ENCODE results near the gene SMIM15. TPM values are rescaled to one million over a fixed set of nuclear protein-coding genes. Genes with fewer than 3 reads are reported as not detected.

The SMIM15 gene
- total and polyA plus RNA-seq, 2 donors (not counting 3 experiments of a cell fraction or from before 2014, with no cell fraction given): 18.4 to 48.8 TPM

DNA sequence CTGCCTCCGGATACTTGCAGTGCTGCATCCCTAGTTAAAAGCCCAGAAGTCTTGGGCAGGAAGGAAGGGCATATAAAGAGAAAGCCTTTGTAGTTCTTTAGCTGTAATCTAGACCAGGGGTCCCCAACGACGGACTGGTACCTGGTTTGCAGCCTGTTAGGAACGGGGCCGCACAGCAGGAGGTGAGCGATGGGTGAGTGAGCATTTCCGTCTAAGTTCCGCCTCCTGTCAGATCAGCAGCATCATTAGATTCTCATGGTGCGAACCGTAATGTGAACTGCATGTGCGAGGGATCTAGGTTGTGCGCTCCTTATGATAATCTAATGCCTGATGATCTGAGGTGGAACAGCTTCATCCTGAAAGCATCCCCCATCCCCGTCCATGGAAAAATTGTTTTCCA, 1.6 kb upstream of the SMIM15 start:
- dilution Hi-C loops (cut with MboI; ENCODE audit: extremely low pct_ligation_motif_present, low sequenced_read_pairs): no loop called here
- H3K79me2 ChIP-seq (ENCODE audit: control insufficient read depth, insufficient read depth, low read length): peaks cover 32% of the 10 kb centered on the region
- POLR2A ChIA-PET: interaction anchor here (1.1 kb wide), 1 partner anchor 168 kb away, joined by 6 read pairs; no protein-coding TSS in a partner anchor

More for the DNA sequence above, 1.6 kb upstream of the SMIM15 start:
- CTCF ChIA-PET: interaction anchor here (0.9 to 2.0 kb wide), 2 partner anchors 167 to 198 kb away, joined by 3 to 8 read pairs; partner anchors contain the start of gene ZSWIM6
- Histone ChIP-seq H3K9ac (replicated peaks; ENCODE audit: extremely low read depth, insufficient read depth, low read length) (no peak overlapping the region), H3K9me3 (replicated peaks; ENCODE audit: control insufficient read depth, insufficient read depth, low read length) (no peaks in the 10 kb centered on the region), H3K9me1 (replicated peaks; ENCODE audit: control insufficient read depth, extremely low read depth, insufficient read depth, low read length) (no peaks in the 10 kb centered on the region), H3K27ac (ENCODE audit: insufficient read depth, low read depth, low read length) (no peak overlapping the region), H3K4me2 (ENCODE audit: insufficient read depth, low read length) (no peak overlapping the region), H3K4me1 (ENCODE audit: control insufficient read depth, extremely low read depth, insufficient read depth, low read length) (peaks cover 15% of the 10 kb centered on the region), H3K27me3 (ENCODE audit: control insufficient read depth in 2 of 2, insufficient read depth in 2 of 2, low read length in 2 of 2) (no peaks in the 10 kb centered on the region), H3K36me3 (ENCODE audit: control insufficient read depth in 2 of 2, extremely low read depth in 1 of 2, insufficient read depth in 2 of 2, low read length in 2 of 2) (peaks cover 0 to 1% of the 10 kb centered on the region in 2 experiments), H4K20me1 (replicated peaks; ENCODE audit: control insufficient read depth, extremely low read depth, insufficient read depth, low read length) (no peaks in the 10 kb centered on the region), H3K4me3 (replicated peaks in 1 of 3; ENCODE audit: insufficient read depth in 1 of 3, low read depth in 1 of 3, low read length in 3 of 3) (no peak overlapping the region), H2AFZ (ENCODE audit: low read depth, low read length) (no peak overlapping the region)
- DNase-seq (ENCODE audit: low read depth, low spot score): no peak
- TF ChIP-seq, protein P1, sequence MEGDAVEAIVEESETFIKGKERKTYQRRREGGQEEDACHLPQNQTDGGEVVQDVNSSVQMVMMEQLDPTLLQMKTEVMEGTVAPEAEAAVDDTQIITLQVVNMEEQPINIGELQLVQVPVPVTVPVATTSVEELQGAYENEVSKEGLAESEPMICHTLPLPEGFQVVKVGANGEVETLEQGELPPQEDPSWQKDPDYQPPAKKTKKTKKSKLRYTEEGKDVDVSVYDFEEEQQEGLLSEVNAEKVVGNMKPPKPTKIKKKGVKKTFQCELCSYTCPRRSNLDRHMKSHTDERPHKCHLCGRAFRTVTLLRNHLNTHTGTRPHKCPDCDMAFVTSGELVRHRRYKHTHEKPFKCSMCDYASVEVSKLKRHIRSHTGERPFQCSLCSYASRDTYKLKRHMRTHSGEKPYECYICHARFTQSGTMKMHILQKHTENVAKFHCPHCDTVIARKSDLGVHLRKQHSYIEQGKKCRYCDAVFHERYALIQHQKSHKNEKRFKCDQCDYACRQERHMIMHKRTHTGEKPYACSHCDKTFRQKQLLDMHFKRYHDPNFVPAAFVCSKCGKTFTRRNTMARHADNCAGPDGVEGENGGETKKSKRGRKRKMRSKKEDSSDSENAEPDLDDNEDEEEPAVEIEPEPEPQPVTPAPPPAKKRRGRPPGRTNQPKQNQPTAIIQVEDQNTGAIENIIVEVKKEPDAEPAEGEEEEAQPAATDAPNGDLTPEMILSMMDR (IDR thresholded peaks at IDR 0.05; ENCODE audit: extremely low read depth in 1 of 2, insufficient read depth in 1 of 2, low read depth in 1 of 2, low read length in 2 of 2): no peak
- BruUV-seq (replicated peaks): no TSS peak
- FAIRE-seq: no peak
- intact Hi-C loops (cut with micrococcal nuclease): loop anchor here (2.0 to 10.0 kb wide), 7 partner anchors 109 to 463 kb away; no protein-coding TSS in a partner anchor
